OCI-LY1 (cell line): ENCODE measurements around the gene ANKHD1.

Experiments used
- H2AFZ ChIP-seq: fragments of 200-600 bp; sonication (generic), shearing (Covaris generic); 2 replicates; pipeline ENCODE4 v1.6.0; 2014; ENCODE audit warnings: antibody characterized with exemption, mild to moderate bottlenecking, low read length
- H3F3A ChIP-seq: fragments of 200-600 bp; sonication (generic), shearing (Covaris generic); 2 replicates; pipeline ENCODE4 v1.6.0; 2014; ENCODE audit warnings: mild to moderate bottlenecking, antibody characterized with exemption, low read length, moderate library complexity; ENCODE audit not compliant: insufficient read depth
- H3K27ac ChIP-seq: fragments of 200-600 bp; sonication (generic); 2 replicates; pipeline ENCODE4 v1.5.1; 2014; ENCODE audit warnings: low read length, mixed run types, mild to moderate bottlenecking, low read depth; ENCODE audit not compliant: poor library complexity, severe bottlenecking
- H3K27me3 ChIP-seq: fragments of 200-600 bp; sonication (generic); 2 replicates; pipeline ENCODE4 v1.6.0; 2014; ENCODE audit warnings: antibody characterized with exemption, mild to moderate bottlenecking, low read length, moderate library complexity; ENCODE audit not compliant: insufficient read depth
- H3K36me3 ChIP-seq: fragments of 200-600 bp; sonication (generic); 2 replicates; pipeline ENCODE4 v1.6.1; 2014; ENCODE audit warnings: mild to moderate bottlenecking, antibody characterized with exemption, low read length, moderate library complexity, mixed read lengths; ENCODE audit not compliant: insufficient read depth
- H3K4me1 ChIP-seq: fragments of 200-600 bp; sonication (generic); 2 replicates; pipeline ENCODE4 v1.5.1; 2014; ENCODE audit warnings: mild to moderate bottlenecking, low read length, moderate library complexity; ENCODE audit not compliant: insufficient read depth, severe bottlenecking
- H3K4me2 ChIP-seq: fragments of 200-600 bp; sonication (generic), shearing (Covaris generic); 2 replicates; pipeline ENCODE4 v1.6.1; 2014; ENCODE audit warnings: low read length
- H3K4me3 ChIP-seq: fragments of 200-600 bp; sonication (generic); 2 replicates; pipeline ENCODE4 v1.5.1; 2014; ENCODE audit warnings: low read length, low read depth, mild to moderate bottlenecking, mixed read lengths; ENCODE audit not compliant: poor library complexity, severe bottlenecking
- H3K79me2 ChIP-seq: fragments of 200-600 bp; shearing (Covaris generic); 2 replicates; pipeline ENCODE4 v1.6.1; 2016; ENCODE audit warnings: mixed run types, low read length, mixed read lengths; ENCODE audit not compliant: insufficient read depth
- H3K9ac ChIP-seq: fragments of 200-600 bp; sonication (generic), shearing (Covaris generic); 2 replicates; pipeline ENCODE4 v1.6.1; 2014; ENCODE audit warnings: mild to moderate bottlenecking, low read length, mixed read lengths
- H3K9me2 ChIP-seq: fragments of 200-600 bp; sonication (generic), shearing (Covaris generic); 2 replicates; pipeline ENCODE4 v1.6.1; 2014; ENCODE audit warnings: low read depth, mild to moderate bottlenecking, low read length, mixed read lengths
- H3K9me3 ChIP-seq: fragments of 200-600 bp; shearing (Covaris generic); 2 replicates; pipeline ENCODE4 v1.6.1; 2014; ENCODE audit warnings: low read length, mixed read lengths
- H4K20me1 ChIP-seq: fragments of 200-600 bp; sonication (generic), shearing (Covaris generic); 2 replicates; pipeline ENCODE4 v1.6.0; 2016; ENCODE audit warnings: mild to moderate bottlenecking, low read length; ENCODE audit not compliant: insufficient read depth
- EZH2 ChIP-seq: fragments of 200-600 bp; sonication (generic), shearing (Covaris generic); IDR thresholded peaks from 2 replicates; pipeline ENCODE4 v1.8.0; 2017; ENCODE audit warnings: borderline replicate concordance, mixed run types, mild to moderate bottlenecking, antibody characterized with exemption, low read length, moderate library complexity, mixed read lengths
- TF ChIP-seq, protein P1 (sequence below): fragments of 200-600 bp; sonication (generic), shearing (Covaris generic); IDR thresholded peaks from 2 replicates; pipeline ENCODE4 v1.5.1; 2017; ENCODE audit warnings: mild to moderate bottlenecking, antibody characterized with exemption, low read length, moderate library complexity, mixed read lengths

The ANKHD1 gene

GRCh38 chr5:140417235-140417634 is 15.6 kb downstream of the ANKHD1 start:
- Histone ChIP-seq H3F3A (no peaks in the 10 kb centered on the region), H3K27ac (no peak overlapping the region), H3K36me3 (peaks cover 42% of the 10 kb centered on the region), H3K4me3 (no peak overlapping the region), H3K9me3 (no peaks in the 10 kb centered on the region), H3K79me2 (peaks cover 89% of the 10 kb centered on the region), H3K9me2 (no peaks in the 10 kb centered on the region), H3K4me2 (no peak overlapping the region), H3K4me1 (peaks cover 5% of the 10 kb centered on the region), H3K9ac (no peak overlapping the region), H3K27me3 (no peaks in the 10 kb centered on the region), H4K20me1 (no peaks in the 10 kb centered on the region), H2AFZ (no peak overlapping the region)
- TF ChIP-seq, protein P1, sequence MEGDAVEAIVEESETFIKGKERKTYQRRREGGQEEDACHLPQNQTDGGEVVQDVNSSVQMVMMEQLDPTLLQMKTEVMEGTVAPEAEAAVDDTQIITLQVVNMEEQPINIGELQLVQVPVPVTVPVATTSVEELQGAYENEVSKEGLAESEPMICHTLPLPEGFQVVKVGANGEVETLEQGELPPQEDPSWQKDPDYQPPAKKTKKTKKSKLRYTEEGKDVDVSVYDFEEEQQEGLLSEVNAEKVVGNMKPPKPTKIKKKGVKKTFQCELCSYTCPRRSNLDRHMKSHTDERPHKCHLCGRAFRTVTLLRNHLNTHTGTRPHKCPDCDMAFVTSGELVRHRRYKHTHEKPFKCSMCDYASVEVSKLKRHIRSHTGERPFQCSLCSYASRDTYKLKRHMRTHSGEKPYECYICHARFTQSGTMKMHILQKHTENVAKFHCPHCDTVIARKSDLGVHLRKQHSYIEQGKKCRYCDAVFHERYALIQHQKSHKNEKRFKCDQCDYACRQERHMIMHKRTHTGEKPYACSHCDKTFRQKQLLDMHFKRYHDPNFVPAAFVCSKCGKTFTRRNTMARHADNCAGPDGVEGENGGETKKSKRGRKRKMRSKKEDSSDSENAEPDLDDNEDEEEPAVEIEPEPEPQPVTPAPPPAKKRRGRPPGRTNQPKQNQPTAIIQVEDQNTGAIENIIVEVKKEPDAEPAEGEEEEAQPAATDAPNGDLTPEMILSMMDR, result no peak
- TF ChIP-seq EZH2, result no peak

GRCh38 chr5:140418862-140419520 is 17.4 kb downstream of the ANKHD1 start:
- Histone ChIP-seq H3K27me3 (no peaks in the 10 kb centered on the region), H3F3A (no peaks in the 10 kb centered on the region), H3K9ac (no peak overlapping the region), H3K9me2 (no peaks in the 10 kb centered on the region), H2AFZ (no peak overlapping the region), H3K4me2 (no peak overlapping the region), H3K4me1 (peaks cover 5% of the 10 kb centered on the region), H4K20me1 (no peaks in the 10 kb centered on the region), H3K79me2 (peaks cover 89% of the 10 kb centered on the region), H3K4me3 (no peak overlapping the region), H3K9me3 (no peaks in the 10 kb centered on the region), H3K27ac (no peak overlapping the region), H3K36me3 (peaks cover 40% of the 10 kb centered on the region)
- no peak for TF ChIP-seq EZH2
- TF ChIP-seq, protein P1, result no peak

GRCh38 chr5:140420226-140420570 is 18.6 kb downstream of the ANKHD1 start:
- no peak overlapping the region for H3K27ac ChIP-seq
- peaks cover 90% of the 10 kb centered on the region for H3K79me2 ChIP-seq
- no peak overlapping the region for H3K4me2 ChIP-seq
- peaks cover 5% of the 10 kb centered on the region for H3K4me1 ChIP-seq
- no peaks in the 10 kb centered on the region for H3K9me3 ChIP-seq
- no peaks in the 10 kb centered on the region for H3K9me2 ChIP-seq
- H3K36me3 ChIP-seq, result peaks cover 40% of the 10 kb centered on the region
- H4K20me1 ChIP-seq, result no peaks in the 10 kb centered on the region
- H2AFZ ChIP-seq, result no peak overlapping the region
- TF ChIP-seq, protein P1, result no peak
- no peak for TF ChIP-seq EZH2
- H3F3A ChIP-seq, result no peaks in the 10 kb centered on the region
- no peak overlapping the region for H3K9ac ChIP-seq
- H3K4me3 ChIP-seq, result no peak overlapping the region
- no peaks in the 10 kb centered on the region for H3K27me3 ChIP-seq
